ENCODE measurements around the gene ARID3A. TPM values are rescaled to one million over a fixed set of nuclear protein-coding genes. Genes with fewer than 3 reads are reported as not detected.
A peak's percentile ranks its signal among the peaks of the same experiment; 100 is the strongest.

ARID3A gene
- total and polyA plus RNA-seq, 2 of the 4 experiments (the other 2 are of a cell fraction), result 16.0 to 23.1 TPM

- no peak overlapping the region for H3K56ac ChIP-seq (ENCODE audit: extremely low read depth, insufficient read depth, low read length)
- TF ChIP-seq USF2 (IDR thresholded peaks at IDR 0.05; ENCODE audit: low read depth, low read length) (no peak), CHD1 (IDR thresholded peaks at IDR 0.05; ENCODE audit: low read depth, low read length) (no peak), POLR2A (IDR thresholded peaks at IDR 0.05; ENCODE audit: low read depth, low read length) (no peak), MXI1 (IDR thresholded peaks at IDR 0.05; ENCODE audit: borderline replicate concordance, low read depth, low read length) (no peak), RAD21 (IDR thresholded peaks at IDR 0.05; ENCODE audit: low read length) (no peak), CTCF (conservative IDR thresholded peaks at IDR 0.05; ENCODE audit: low read depth, low read length) (no peak), RCOR1 (IDR thresholded peaks at IDR 0.05; ENCODE audit: insufficient replicate concordance, low read length) (no peak), MAZ (IDR thresholded peaks at IDR 0.05; ENCODE audit: borderline replicate concordance, low read depth, low read length) (no peak), NFE2L2 (IDR thresholded peaks at IDR 0.05; ENCODE audit: low read depth, low read length) (no peak), CEBPB (IDR thresholded peaks at IDR 0.05; ENCODE audit: low read depth, low read length) (no peak), ELK1 (IDR thresholded peaks at IDR 0.05; ENCODE audit: borderline replicate concordance, low read depth, low read length) (no peak), MAFK (IDR thresholded peaks at IDR 0.05; ENCODE audit: low read depth, low read length) (no peak), SMC3 (IDR thresholded peaks at IDR 0.05; ENCODE audit: low read depth, low read length) (no peak), RFX5 (IDR thresholded peaks at IDR 0.05; ENCODE audit: low read depth, low read length) (no peak), BHLHE40 (IDR thresholded peaks at IDR 0.05; ENCODE audit: low read depth, low read length) (no peak), FOS (IDR thresholded peaks at IDR 0.05; ENCODE audit: low read depth, low read length) (no peak)
- dilution Hi-C loops (cut with HindIII; ENCODE audit: low sequenced_read_pairs, unreplicated experiment), result no loop called here
- H4K91ac ChIP-seq (ENCODE audit: insufficient read depth, low read depth, low read length), result no peak overlapping the region
- H3K4me3 ChIP-seq (ENCODE audit: insufficient read depth, low read depth, low read length), result no peak overlapping the region
- H3K4ac ChIP-seq (ENCODE audit: low read depth, low read length), result peak overlapping the region; percentile 0; the same call in 1 of the 2 replicates
- H4K20me1 ChIP-seq (ENCODE audit: insufficient read depth, low read length), result peaks cover 84% of the 10 kb centered on the region
- H3K18ac ChIP-seq (ENCODE audit: low read depth, low read length), result no peak overlapping the region
- BruUV-seq (replicated peaks), result no TSS peak
- no peak overlapping the region for H3K4me2 ChIP-seq (ENCODE audit: low read depth, low read length)
- H3K23ac ChIP-seq (ENCODE audit: low read depth, low read length), result peak overlapping the region; percentile 7
- peaks cover 13% of the 10 kb centered on the region for H3K4me1 ChIP-seq (ENCODE audit: control insufficient read depth, insufficient read depth, low read length)
- H3K9me1 ChIP-seq (ENCODE audit: insufficient read depth, low read length), result peaks cover 17% of the 10 kb centered on the region
- intact Hi-C loops (cut with micrococcal nuclease), result no loop called here
- H2AK9ac ChIP-seq (replicated peaks; ENCODE audit: low read depth, low read length, poor library complexity), result peak overlapping the region; percentile 55
- 0 out of 4 replicates have a peak overlapping the region, but pooled peaks have one; percentile 22 to 60 for H4K8ac ChIP-seq (ENCODE audit: low read depth in 2 of 2, low read length in 2 of 2)
- no peak overlapping the region for H2BK5ac ChIP-seq (ENCODE audit: low read depth, low read length, poor library complexity, severe bottlenecking)
- DNase-seq, result no peak
- no peak overlapping the region for H4K5ac ChIP-seq (ENCODE audit: low read depth, low read length)
- CTCF ChIA-PET, result no interaction called here
- H3K27me3 ChIP-seq (ENCODE audit: control insufficient read depth, insufficient read depth, low read length), result no peaks in the 10 kb centered on the region
- H2AFZ ChIP-seq (replicated peaks; ENCODE audit: low read length, poor library complexity), result peak overlapping the region; percentile 43
- H3K14ac ChIP-seq (replicated peaks; ENCODE audit: low read depth, low read length), result peak overlapping the region; percentile 63; the same call in 1 of the 2 replicates
- H3K27ac ChIP-seq (ENCODE audit: insufficient read depth, low read length), result no peak overlapping the region
- H2BK120ac ChIP-seq (ENCODE audit: low read depth, low read length), result peak overlapping the region; percentile 19; the same call in 1 of the 2 replicates
- in situ Hi-C loops (cut with MboI; ENCODE audit: low sequenced_read_pairs), result no loop called here
- H3K79me1 ChIP-seq (ENCODE audit: low read depth in 1 of 2, low read length in 2 of 2), result peaks cover 17 to 77% of the 10 kb centered on the region in 2 experiments
- WGBS, 2 experiments (ENCODE audit: extremely low coverage in 2 of 2, insufficient read length in 1 of 2), result no CpG with 5 or more reads among the region's 7 CpGs
- peak overlapping the region; percentile 58 for H2AK5ac ChIP-seq (ENCODE audit: low read depth, low read length)
- ATAC-seq (ENCODE audit: low read depth), result no peak
- POLR2A ChIA-PET (ENCODE audit: unreplicated experiment), result no interaction called here
- H2BK15ac ChIP-seq (ENCODE audit: low read depth, low read length), result no peak overlapping the region; the same call in 2 of the 3 replicates
- no peaks in the 10 kb centered on the region for H3K9me3 ChIP-seq (ENCODE audit: control insufficient read depth, insufficient read depth, low read length)
- H3K9ac ChIP-seq (ENCODE audit: low read depth, low read length), result no peak overlapping the region
- no peak overlapping the region for H2BK20ac ChIP-seq (ENCODE audit: low read depth, low read length)
- H3K36me3 ChIP-seq (ENCODE audit: control insufficient read depth, insufficient read depth, low read length), result peaks cover 56% of the 10 kb centered on the region
Observed at GRCh38 chr19:939922-940321, 14.1 kb downstream of the ARID3A start.

Measured in IMR-90 (cell line).